GM06990 (cell line): Measurements from ENCODE around the gene UBE2K.
"Not testable (repeated sequence)": the region's sequence is repeated elsewhere in the genome, so short reads cannot be mapped to it uniquely, and the experiment has no call there.

Experiments
- DNase-seq: peaks from one replicate; pipeline ENCODE4 v3.0.0-alpha.2; 2011; ENCODE audit not compliant: insufficient read length; ENCODE audit errors: extremely low read depth
- H3K27me3 ChIP-seq: replicated peaks from 2 replicates; pipeline ENCODE4 v1.6.0; 2011; ENCODE audit warnings: low read length; ENCODE audit not compliant: control insufficient read depth, insufficient read depth
- H3K36me3 ChIP-seq: 2 replicates; pipeline ENCODE4 v1.5.1; 2011; ENCODE audit warnings: low read length; ENCODE audit not compliant: control insufficient read depth, insufficient read depth
- H3K4me3 ChIP-seq: replicated peaks from 2 replicates; pipeline ENCODE4 v1.5.1; 2011; ENCODE audit warnings: low read depth, mild to moderate bottlenecking, control low read depth, low read length
- CTCF ChIP-seq: IDR thresholded peaks from 2 replicates; pipeline ENCODE4 v1.5.1; 2011; ENCODE audit warnings: low read length, control low read depth, mild to moderate bottlenecking, inconsistent platforms; ENCODE audit not compliant: insufficient read depth, poor library complexity, severe bottlenecking

The UBE2K gene

GRCh38 chr4:39655876-39656275, 42.1 kb upstream of the UBE2K start:
- H3K4me3 ChIP-seq, result no peak overlapping the region
- no peaks in the 10 kb centered on the region for H3K36me3 ChIP-seq
- no peak for TF ChIP-seq CTCF
- DNase-seq, result peak; percentile 43
- no peaks in the 10 kb centered on the region for H3K27me3 ChIP-seq

- H3K36me3 ChIP-seq, H3K4me3 ChIP-seq, DNase-seq, H3K27me3 ChIP-seq: not testable (repeated sequence)
These were observed 41.3 kb upstream of the UBE2K start for GRCh38 chr4:39656638-39657037.

DNA sequence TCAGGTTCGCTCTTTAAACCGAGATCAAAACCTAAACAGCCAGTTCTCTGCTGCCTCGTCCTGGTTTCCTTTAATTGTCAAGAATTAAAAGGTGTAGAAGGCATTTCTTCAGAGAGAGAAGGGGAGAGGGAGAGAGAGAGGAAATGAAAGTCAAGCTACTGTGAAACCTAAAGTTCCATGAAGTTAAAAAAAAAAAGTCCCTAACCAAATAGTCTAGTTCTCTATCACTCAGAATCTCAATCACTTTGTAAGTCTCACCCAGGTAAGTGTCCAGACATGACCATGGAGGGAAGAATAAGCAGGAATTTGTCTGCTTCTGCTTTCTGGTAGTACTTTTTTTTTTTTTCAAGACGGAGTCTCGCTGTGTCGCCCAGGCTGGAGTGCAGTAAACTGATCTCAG, 40.5 kb upstream of the UBE2K start:
- no peak for TF ChIP-seq CTCF
- peak; percentile 52 for DNase-seq
- H3K4me3 ChIP-seq, result no peak overlapping the region
- H3K36me3 ChIP-seq, result no peaks in the 10 kb centered on the region
- H3K27me3 ChIP-seq, result no peaks in the 10 kb centered on the region

GRCh38 chr4:39658756-39659155, 39.2 kb upstream of the UBE2K start:
- H3K4me3 ChIP-seq, result no peak overlapping the region
- H3K27me3 ChIP-seq, result no peaks in the 10 kb centered on the region
- no peaks in the 10 kb centered on the region for H3K36me3 ChIP-seq
- TF ChIP-seq CTCF, result peak; percentile 45
- no peak for DNase-seq

GRCh38 chr4:39660045-39660444, 37.9 kb upstream of the UBE2K start:
- no peaks in the 10 kb centered on the region for H3K27me3 ChIP-seq
- H3K4me3 ChIP-seq, result no peak overlapping the region
- no peak for DNase-seq
- TF ChIP-seq CTCF, result no peak
- no peaks in the 10 kb centered on the region for H3K36me3 ChIP-seq

DNA sequence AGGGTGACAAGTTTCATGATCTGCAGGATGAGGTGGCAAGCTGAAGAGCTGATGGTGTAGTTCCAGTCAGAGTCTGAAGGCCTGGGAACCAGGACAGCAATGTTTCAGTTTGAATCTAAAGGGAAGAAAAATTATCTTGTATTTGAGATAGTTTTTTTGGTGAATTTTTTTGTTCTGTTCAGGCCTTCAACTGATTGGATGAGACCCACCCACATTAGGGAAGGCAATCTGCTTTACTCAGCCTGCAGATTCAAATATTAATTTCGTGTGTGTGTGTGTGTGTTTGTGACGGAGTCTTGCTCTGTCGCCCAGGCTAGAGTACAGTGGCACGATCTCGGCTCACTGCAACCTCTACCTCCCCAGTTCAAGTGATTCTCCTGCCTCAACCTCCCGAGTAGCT, 37.2 kb upstream of the UBE2K start:
- TF ChIP-seq CTCF, result no peak
- Histone ChIP-seq H3K36me3 (no peaks in the 10 kb centered on the region), H3K4me3 (no peak overlapping the region), H3K27me3 (no peaks in the 10 kb centered on the region)
- DNase-seq, result no peak
